ENCODE data around the gene PTPRD. TPM values are rescaled to one million over a fixed set of nuclear protein-coding genes. Genes with fewer than 3 reads are reported as not detected.

PTPRD gene
- total RNA-seq, 1 donor from 2014 or later = 109 TPM

GRCh38 chr9:8670751-8671150, 1942.1 kb downstream of the PTPRD start:
- Mint-ChIP-seq H3K27me3 (ENCODE audit: low read depth) (no peaks in the 10 kb centered on the region), H3K4me1 (peaks cover 15% of the 10 kb centered on the region), H3K4me3 (no peak overlapping the region), H3K9me3 (no peaks in the 10 kb centered on the region), H3K27ac (no peak overlapping the region), H3K36me3 (no peaks in the 10 kb centered on the region)
- no peak for DNase-seq (ENCODE audit: low spot score in 2 of 2, unreplicated experiment in 2 of 2)
- TF ChIP-seq, protein P1, sequence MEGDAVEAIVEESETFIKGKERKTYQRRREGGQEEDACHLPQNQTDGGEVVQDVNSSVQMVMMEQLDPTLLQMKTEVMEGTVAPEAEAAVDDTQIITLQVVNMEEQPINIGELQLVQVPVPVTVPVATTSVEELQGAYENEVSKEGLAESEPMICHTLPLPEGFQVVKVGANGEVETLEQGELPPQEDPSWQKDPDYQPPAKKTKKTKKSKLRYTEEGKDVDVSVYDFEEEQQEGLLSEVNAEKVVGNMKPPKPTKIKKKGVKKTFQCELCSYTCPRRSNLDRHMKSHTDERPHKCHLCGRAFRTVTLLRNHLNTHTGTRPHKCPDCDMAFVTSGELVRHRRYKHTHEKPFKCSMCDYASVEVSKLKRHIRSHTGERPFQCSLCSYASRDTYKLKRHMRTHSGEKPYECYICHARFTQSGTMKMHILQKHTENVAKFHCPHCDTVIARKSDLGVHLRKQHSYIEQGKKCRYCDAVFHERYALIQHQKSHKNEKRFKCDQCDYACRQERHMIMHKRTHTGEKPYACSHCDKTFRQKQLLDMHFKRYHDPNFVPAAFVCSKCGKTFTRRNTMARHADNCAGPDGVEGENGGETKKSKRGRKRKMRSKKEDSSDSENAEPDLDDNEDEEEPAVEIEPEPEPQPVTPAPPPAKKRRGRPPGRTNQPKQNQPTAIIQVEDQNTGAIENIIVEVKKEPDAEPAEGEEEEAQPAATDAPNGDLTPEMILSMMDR (IDR thresholded peaks at IDR 0.05; ENCODE audit: unreplicated experiment) = no peak

- Mint-ChIP-seq H3K27me3 (ENCODE audit: low read depth) (no peaks in the 10 kb centered on the region), H3K4me1 (peaks cover 19% of the 10 kb centered on the region), H3K27ac (no peak overlapping the region), H3K36me3 (no peaks in the 10 kb centered on the region), H3K4me3 (no peak overlapping the region), H3K9me3 (no peaks in the 10 kb centered on the region)
- TF ChIP-seq, protein P1 (IDR thresholded peaks at IDR 0.05; ENCODE audit: unreplicated experiment) = no peak
- DNase-seq (ENCODE audit: low spot score in 2 of 2, unreplicated experiment in 2 of 2) = no peak
Measured at GRCh38 chr9:8668751-8669150, 1944.1 kb downstream of the PTPRD start.

DNA sequence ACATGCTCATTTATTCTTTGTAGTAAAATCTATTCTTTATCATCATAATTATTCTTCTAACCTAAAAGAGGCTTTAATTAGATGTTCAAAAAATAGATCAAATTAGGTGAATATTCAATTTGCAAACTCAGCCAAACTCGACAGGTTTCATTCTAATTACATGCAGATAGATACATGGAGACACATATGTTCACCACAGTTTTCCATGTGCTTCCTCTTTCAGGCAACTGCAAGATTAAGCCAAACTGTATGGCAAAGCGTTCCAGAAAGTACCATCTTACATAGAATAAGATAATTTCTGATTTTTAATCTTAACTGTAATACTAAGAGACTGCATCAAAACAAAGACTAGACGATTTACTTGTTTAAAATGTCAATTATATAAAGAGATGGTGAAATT, 1944.6 kb downstream of the PTPRD start:
- DNase-seq (ENCODE audit: low spot score in 2 of 2, unreplicated experiment in 2 of 2) = no peak
- no peaks in the 10 kb centered on the region for H3K27me3 Mint-ChIP-seq (ENCODE audit: low read depth)
- no peak overlapping the region for H3K27ac Mint-ChIP-seq
- H3K4me3 Mint-ChIP-seq = no peak overlapping the region
- TF ChIP-seq, protein P1 (IDR thresholded peaks at IDR 0.05; ENCODE audit: unreplicated experiment) = no peak
- H3K4me1 Mint-ChIP-seq = peaks cover 19% of the 10 kb centered on the region
- H3K9me3 Mint-ChIP-seq = no peaks in the 10 kb centered on the region
- no peaks in the 10 kb centered on the region for H3K36me3 Mint-ChIP-seq

DNA sequence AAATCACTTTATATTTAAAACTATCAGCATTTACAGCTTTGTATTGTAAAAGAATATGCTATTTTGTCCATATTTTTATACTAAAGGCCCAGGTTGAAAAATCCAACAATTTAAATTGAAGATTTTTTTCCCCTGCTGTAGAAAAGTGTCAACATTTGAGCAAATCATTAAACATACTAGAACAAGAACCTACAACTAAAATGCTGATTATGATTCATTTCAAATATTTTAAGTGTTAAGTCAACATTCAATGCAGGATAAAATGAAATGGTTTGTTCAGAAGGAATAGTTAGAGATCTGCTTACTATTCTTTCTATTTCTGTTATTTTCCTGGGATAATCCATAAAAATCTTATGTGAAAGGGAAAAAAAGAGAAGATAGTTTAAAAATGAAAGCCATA, 1946.7 kb downstream of the PTPRD start:
- Mint-ChIP-seq H3K9me3 (no peaks in the 10 kb centered on the region), H3K36me3 (no peaks in the 10 kb centered on the region), H3K27ac (no peak overlapping the region), H3K27me3 (ENCODE audit: low read depth) (no peaks in the 10 kb centered on the region), H3K4me3 (no peak overlapping the region), H3K4me1 (peaks cover 25% of the 10 kb centered on the region)
- no peak for DNase-seq (ENCODE audit: low spot score in 2 of 2, unreplicated experiment in 2 of 2)
- TF ChIP-seq, protein P1 (IDR thresholded peaks at IDR 0.05; ENCODE audit: unreplicated experiment) = no peak

DNA sequence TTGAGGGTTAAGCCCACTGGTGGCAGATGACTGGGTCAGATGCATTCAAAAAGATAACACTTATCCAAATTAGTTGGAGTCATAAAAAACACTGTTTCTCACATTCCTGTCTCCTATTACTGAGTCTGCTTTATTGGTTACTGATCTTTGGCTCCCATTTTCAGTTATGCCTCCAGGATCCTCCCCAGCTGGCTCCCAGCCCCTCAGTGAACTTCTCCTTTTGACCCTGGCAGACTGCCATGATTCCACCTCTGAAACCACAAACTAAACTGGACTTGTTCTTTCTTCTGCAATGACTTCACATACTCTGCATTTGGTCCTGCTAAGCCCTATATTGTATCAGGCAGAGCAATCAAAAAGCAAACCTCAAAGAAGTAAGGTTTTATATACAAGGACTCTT, 1952.4 kb downstream of the PTPRD start:
- peak overlapping the region; percentile 71 for H3K27ac Mint-ChIP-seq
- TF ChIP-seq, protein P1 (IDR thresholded peaks at IDR 0.05; ENCODE audit: unreplicated experiment) = no peak
- no peak overlapping the region for H3K4me3 Mint-ChIP-seq
- H3K36me3 Mint-ChIP-seq = no peaks in the 10 kb centered on the region
- H3K4me1 Mint-ChIP-seq = peaks cover 30% of the 10 kb centered on the region
- H3K9me3 Mint-ChIP-seq = peaks cover 3% of the 10 kb centered on the region
- no peaks in the 10 kb centered on the region for H3K27me3 Mint-ChIP-seq (ENCODE audit: low read depth)
- no peak for DNase-seq (ENCODE audit: low spot score in 2 of 2, unreplicated experiment in 2 of 2)

GRCh38 chr9:8659108-8659507, 1953.7 kb downstream of the PTPRD start:
- H3K4me1 Mint-ChIP-seq = peaks cover 24% of the 10 kb centered on the region
- TF ChIP-seq, protein P1 (IDR thresholded peaks at IDR 0.05; ENCODE audit: unreplicated experiment) = no peak
- H3K4me3 Mint-ChIP-seq = no peak overlapping the region
- H3K27ac Mint-ChIP-seq = no peak overlapping the region
- H3K36me3 Mint-ChIP-seq = no peaks in the 10 kb centered on the region
- H3K27me3 Mint-ChIP-seq (ENCODE audit: low read depth) = no peaks in the 10 kb centered on the region
- no peak for DNase-seq (ENCODE audit: low spot score in 2 of 2, unreplicated experiment in 2 of 2)
- H3K9me3 Mint-ChIP-seq = peaks cover 3% of the 10 kb centered on the region

Measured in mesothelial cell of epicardium (in vitro differentiated cells).